ENCODE results near the gene GFI1B. TPM values are rescaled to one million over a fixed set of nuclear protein-coding genes. Genes with fewer than 3 reads are reported as not detected.
"Not testable (repeated sequence)": the region's sequence is repeated elsewhere in the genome, so short reads cannot be mapped to it uniquely, and the experiment has no call there.

GFI1B gene
- total RNA-seq, 1 donor from 2014 or later, result not detected

- no peak overlapping the region for H3K4me3 ChIP-seq (ENCODE audit: low read depth, low read length)
- TF ChIP-seq CTCF (conservative IDR thresholded peaks at IDR 0.05; ENCODE audit: low read depth, low read length), result no peak
- no peak for DNase-seq (ENCODE audit: low read depth)
These were observed 7.6 kb downstream of the GFI1B start for GRCh38 chr9:132986114-132986513.

- no peak for TF ChIP-seq CTCF (conservative IDR thresholded peaks at IDR 0.05; ENCODE audit: low read depth, low read length)
- no peak for DNase-seq (ENCODE audit: low read depth)
- no peak overlapping the region for H3K4me3 ChIP-seq (ENCODE audit: low read depth, low read length)
These were observed 8.4 kb downstream of the GFI1B start for GRCh38 chr9:132986640-132987620.

- no peak overlapping the region for H3K4me3 ChIP-seq (ENCODE audit: low read depth, low read length)
- no peak for TF ChIP-seq CTCF (conservative IDR thresholded peaks at IDR 0.05; ENCODE audit: low read depth, low read length)
- no peak for DNase-seq (ENCODE audit: low read depth)
These were observed 9.9 kb downstream of the GFI1B start for GRCh38 chr9:132988244-132989013.

GRCh38 chr9:132989014-132989310, 10.5 kb downstream of the GFI1B start:
- DNase-seq (ENCODE audit: low read depth), result no peak
- TF ChIP-seq CTCF (conservative IDR thresholded peaks at IDR 0.05; ENCODE audit: low read depth, low read length), result no peak
- H3K4me3 ChIP-seq (ENCODE audit: low read depth, low read length), result no peak overlapping the region

- no peak for DNase-seq (ENCODE audit: low read depth)
- no peak overlapping the region for H3K4me3 ChIP-seq (ENCODE audit: low read depth, low read length)
- no peak for TF ChIP-seq CTCF (conservative IDR thresholded peaks at IDR 0.05; ENCODE audit: low read depth, low read length)
These were observed 11.0 kb downstream of the GFI1B start for GRCh38 chr9:132989414-132989996.

GRCh38 chr9:132989998-132990557, 11.6 kb downstream of the GFI1B start:
- H3K4me3 ChIP-seq (ENCODE audit: low read depth, low read length), result not testable (repeated sequence)

GRCh38 chr9:132990781-132991180, 12.3 kb downstream of the GFI1B start:
- no peak overlapping the region for H3K4me3 ChIP-seq (ENCODE audit: low read depth, low read length)
- TF ChIP-seq CTCF (conservative IDR thresholded peaks at IDR 0.05; ENCODE audit: low read depth, low read length), result no peak
- no peak for DNase-seq (ENCODE audit: low read depth)

More at GRCh38 chr9:132989998-132990557, 11.6 kb downstream of the GFI1B start:
- DNase-seq (ENCODE audit: low read depth), result not testable (repeated sequence)

All from epithelial cell of proximal tubule (primary cell).